CD14-positive monocyte (primary cell): ENCODE data around the gene LRTM2. TPM values are rescaled to one million over a fixed set of nuclear protein-coding genes. Genes with fewer than 3 reads are reported as not detected.

Experiments
- DNase-seq, 3 donors: peaks; one replicate each; pipeline ENCODE4 v3.0.0-alpha.2; 2011 to 2022
- H2AFZ ChIP-seq: 2 replicates; pipeline ENCODE4 v1.6.0; 2012; ENCODE audit warnings: mild to moderate bottlenecking, low read depth, low read length, inconsistent platforms; ENCODE audit not compliant: insufficient read depth, poor library complexity, severe bottlenecking
- H3K27ac ChIP-seq, 2 donors: 1 replicate in 1 of 2; 2 replicates in 1 of 2; pipeline ENCODE4 v1.5.1; 2012 to 2013; ENCODE audit warnings: low read length in 2 of 2, control low read depth in 1 of 2, inconsistent platforms in 1 of 2, low read depth in 1 of 2, mild to moderate bottlenecking in 1 of 2
- H3K27me3 ChIP-seq, 2 donors: one replicate each; pipeline versions ENCODE4 v1.6.0 to v1.6.1; 2011 to 2013; ENCODE audit warnings: low read length in 2 of 2; ENCODE audit not compliant: control insufficient read depth in 2 of 2, insufficient read depth in 2 of 2
- H3K36me3 ChIP-seq, 2 donors: replicated peaks in 1 of 2; 1 replicate in 1 of 2; 2 replicates in 1 of 2; pipeline versions ENCODE4 v1.5.1 to v1.6.1; 2012 to 2013; ENCODE audit warnings: low read length in 2 of 2, control low read depth in 1 of 2, inconsistent platforms in 1 of 2, mild to moderate bottlenecking in 1 of 2; ENCODE audit not compliant: insufficient read depth in 2 of 2, control insufficient read depth in 1 of 2
- H3K4me1 ChIP-seq, 2 donors: 1 replicate in 1 of 2; 2 replicates in 1 of 2; pipeline versions ENCODE4 v1.5.1 to v1.6.1; 2012 to 2013; ENCODE audit warnings: low read length in 2 of 2, control low read depth in 1 of 2, inconsistent platforms in 1 of 2, mild to moderate bottlenecking in 1 of 2, moderate library complexity in 1 of 2; ENCODE audit not compliant: insufficient read depth in 2 of 2, control insufficient read depth in 1 of 2
- H3K4me2 ChIP-seq: replicated peaks from 2 replicates; pipeline ENCODE3; 2012; ENCODE audit warnings: low read length, moderate library complexity, mild to moderate bottlenecking; ENCODE audit not compliant: poor library complexity, severe bottlenecking; ENCODE audit errors: extremely low read depth
- H3K4me3 ChIP-seq, 3 experiments: fragments of 200-600 bp in 1 of 3; sonication (generic) in 1 of 3; replicated peaks in 1 of 3; 1 replicate in 2 of 3; 2 replicates in 1 of 3; pipeline ENCODE4 v1.5.1; 2011 to 2013; ENCODE audit warnings: low read length in 3 of 3, mild to moderate bottlenecking in 3 of 3, control low read depth in 2 of 3, low read depth in 2 of 3, inconsistent platforms in 1 of 3, moderate library complexity in 1 of 3
- H3K79me2 ChIP-seq: 2 replicates; pipeline ENCODE4 v1.6.0; 2012; ENCODE audit warnings: mild to moderate bottlenecking, control low read depth, inconsistent platforms, low read length, moderate library complexity; ENCODE audit not compliant: insufficient read depth
- H3K9ac ChIP-seq: 2 replicates; pipeline ENCODE4 v1.6.0; 2017; ENCODE audit warnings: low read length, mild to moderate bottlenecking; ENCODE audit not compliant: insufficient read depth, poor library complexity, severe bottlenecking
- H3K9me3 ChIP-seq, 2 donors: replicated peaks in 1 of 2; 1 replicate in 1 of 2; 2 replicates in 1 of 2; pipeline versions ENCODE4 v1.5.1 to v1.6.1; 2012 to 2013; ENCODE audit warnings: low read length in 2 of 2, control low read depth in 1 of 2; ENCODE audit not compliant: control insufficient read depth in 1 of 2, insufficient read depth in 1 of 2
- H4K20me1 ChIP-seq: 2 replicates; pipeline ENCODE4 v1.6.0; 2012; ENCODE audit warnings: mild to moderate bottlenecking, low read length, control low read depth, moderate library complexity; ENCODE audit not compliant: insufficient read depth
- H3K27ac Mint-ChIP-seq, 7 donors: one replicate each; pipeline ENCODE4 v1.8.0; 2020; ENCODE audit warnings: mild to moderate bottlenecking in 7 of 7, mixed read lengths in 7 of 7, moderate library complexity in 6 of 7, inconsistent platforms in 2 of 7
- H3K27me3 Mint-ChIP-seq, 3 donors: one replicate each; pipeline ENCODE4 v1.8.0; 2021 to 2022; ENCODE audit warnings: low read depth in 3 of 3, mild to moderate bottlenecking in 3 of 3, mixed read lengths in 3 of 3, moderate library complexity in 3 of 3, inconsistent platforms in 1 of 3
- H3K36me3 Mint-ChIP-seq, 2 donors: one replicate each; pipeline ENCODE4 v1.8.0; 2020; ENCODE audit warnings: mixed read lengths in 2 of 2, inconsistent platforms in 1 of 2, mild to moderate bottlenecking in 1 of 2
- H3K4me1 Mint-ChIP-seq: one replicate; pipeline ENCODE4 v1.8.0; 2020; ENCODE audit warnings: mild to moderate bottlenecking, mixed read lengths
- H3K4me3 Mint-ChIP-seq, 2 donors: one replicate each; pipeline ENCODE4 v1.8.0; 2020; ENCODE audit warnings: mild to moderate bottlenecking in 2 of 2, mixed read lengths in 2 of 2, moderate library complexity in 1 of 2
- H3K9me3 Mint-ChIP-seq, 7 donors: one replicate each; pipeline ENCODE4 v1.8.0; 2020 to 2022; ENCODE audit warnings: mixed read lengths in 7 of 7, mild to moderate bottlenecking in 6 of 7, moderate library complexity in 6 of 7, inconsistent platforms in 2 of 7
- CTCF ChIP-seq: fragments of 200-600 bp; IDR thresholded peaks from one replicate; pipeline ENCODE4 v1.8.0; 2022; ENCODE audit warnings: antibody characterized with exemption, mild to moderate bottlenecking
- WGBS: methylation state at CpG from one replicate; pipeline ENCODE4 v1.1.5; 2013; ENCODE audit warnings: missing lambda C conversion rate; ENCODE audit not compliant: insufficient coverage; 5-methylcytosine and 5-hydroxymethylcytosine counted together
- intact Hi-C, 2 donors: fragments of 100-400 bp; cut with micrococcal nuclease; formaldehyde crosslinking; loops; one replicate each; pipeline versions ENCODE4 v1.15.0 to v1.15.1; 2023
- polyA plus RNA-seq, 3 donors: library from polyadenylated mRNA; depleted of rRNA in 1 of 3; unstranded in 2 of 3; stranded (reverse) in 1 of 3; fragments of 300-500 nt in 2 of 3; fragments of >200 nt in 1 of 3; fragmentation: Illumina TruSeq in 2 of 3; gene quantifications; 1 replicate in 2 of 3; 2 replicates in 1 of 3; pipeline ENCODE4 v1.2.3, GENCODE V29; 2012 to 2021

LRTM2 gene
- polyA plus RNA-seq, 3 donors: not detected

DNA sequence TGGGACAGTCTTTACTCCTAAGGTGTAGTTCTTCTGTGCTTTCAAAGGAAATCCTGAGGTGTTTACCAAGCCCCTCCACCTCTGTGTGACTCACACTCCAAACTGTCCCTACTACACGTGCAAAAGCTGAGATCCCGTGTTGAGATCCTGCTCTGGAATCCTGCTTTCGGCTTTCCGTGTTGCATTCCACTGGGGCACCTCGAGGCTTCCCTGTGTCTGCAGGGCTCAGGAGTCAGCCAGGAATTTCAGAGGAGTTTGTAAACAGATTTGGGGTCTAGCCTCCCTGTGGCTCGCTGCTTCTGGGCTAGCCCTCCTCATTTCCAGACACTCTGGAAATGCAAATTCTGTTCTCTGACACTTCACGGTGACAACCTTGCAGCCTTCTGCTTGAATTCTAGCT is 49.7 kb downstream of the LRTM2 start:
- no peak overlapping the region for H3K27ac Mint-ChIP-seq
- Histone ChIP-seq H4K20me1 (no peaks in the 10 kb centered on the region), H3K4me2 (no peak overlapping the region), H3K79me2 (no peaks in the 10 kb centered on the region), H3K27ac (no peak overlapping the region), H3K36me3 (no peaks in the 10 kb centered on the region), H3K9ac (no peak overlapping the region), H3K9me3 (peaks cover 15% of the 10 kb centered on the region in 2 donors), H2AFZ (no peak overlapping the region), H3K27me3 (peaks cover 0 to 6% of the 10 kb centered on the region in 2 donors), H3K4me3 (no peak overlapping the region), H3K4me1 (no peaks in the 10 kb centered on the region)
- no peak for DNase-seq
- 78% methylated on average over 7 of the region's 7 CpGs for WGBS
- intact Hi-C loops: no loop called here
- peaks cover 14 to 34% (median 26%) of the 10 kb centered on the region in 7 donors for H3K9me3 Mint-ChIP-seq
- TF ChIP-seq CTCF: no peak
- peaks cover 4 to 15% (median 9%) of the 10 kb centered on the region in 3 donors for H3K27me3 Mint-ChIP-seq
- no peaks in the 10 kb centered on the region for H3K36me3 Mint-ChIP-seq
- H3K4me1 Mint-ChIP-seq: no peaks in the 10 kb centered on the region
- no peak overlapping the region for H3K4me3 Mint-ChIP-seq

GRCh38 chr12:1870998-1871917 is 50.9 kb downstream of the LRTM2 start:
- 96% methylated on average over 20 of the region's 24 CpGs for WGBS
- H3K9me3 Mint-ChIP-seq: peaks cover 14 to 30% (median 21%) of the 10 kb centered on the region in 7 donors
- no peak overlapping the region for H3K4me2 ChIP-seq
- H3K4me1 Mint-ChIP-seq: no peaks in the 10 kb centered on the region
- peaks cover 0 to 11% (median 3%) of the 10 kb centered on the region in 3 donors for H3K27me3 Mint-ChIP-seq
- no peak for TF ChIP-seq CTCF
- intact Hi-C loops: no loop called here
- no peaks in the 10 kb centered on the region for H3K79me2 ChIP-seq
- H3K4me3 Mint-ChIP-seq: no peak overlapping the region
- no peak overlapping the region for H2AFZ ChIP-seq
- H3K9me3 ChIP-seq: peaks cover 12 to 15% of the 10 kb centered on the region in 2 donors
- H3K9ac ChIP-seq: no peak overlapping the region
- no peaks in the 10 kb centered on the region for H4K20me1 ChIP-seq
- H3K36me3 ChIP-seq: no peaks in the 10 kb centered on the region
- no peaks in the 10 kb centered on the region for H3K4me1 ChIP-seq
- H3K36me3 Mint-ChIP-seq: no peaks in the 10 kb centered on the region
- no peak overlapping the region for H3K4me3 ChIP-seq
- peaks cover 0 to 3% of the 10 kb centered on the region in 2 donors for H3K27me3 ChIP-seq
- peak overlapping the region in 1 of 7 donors; percentile 55 for H3K27ac Mint-ChIP-seq
- DNase-seq: no peak
- no peak overlapping the region for H3K27ac ChIP-seq
